Measurements from ENCODE around the gene SMIM8. TPM values are rescaled to one million over a fixed set of nuclear protein-coding genes. Genes with fewer than 3 reads are reported as not detected.

SMIM8 gene
- total and polyA plus RNA-seq, 2 experiments from 2014 or later, result 11.4 to 23.5 TPM

- TF ChIP-seq, protein P1, sequence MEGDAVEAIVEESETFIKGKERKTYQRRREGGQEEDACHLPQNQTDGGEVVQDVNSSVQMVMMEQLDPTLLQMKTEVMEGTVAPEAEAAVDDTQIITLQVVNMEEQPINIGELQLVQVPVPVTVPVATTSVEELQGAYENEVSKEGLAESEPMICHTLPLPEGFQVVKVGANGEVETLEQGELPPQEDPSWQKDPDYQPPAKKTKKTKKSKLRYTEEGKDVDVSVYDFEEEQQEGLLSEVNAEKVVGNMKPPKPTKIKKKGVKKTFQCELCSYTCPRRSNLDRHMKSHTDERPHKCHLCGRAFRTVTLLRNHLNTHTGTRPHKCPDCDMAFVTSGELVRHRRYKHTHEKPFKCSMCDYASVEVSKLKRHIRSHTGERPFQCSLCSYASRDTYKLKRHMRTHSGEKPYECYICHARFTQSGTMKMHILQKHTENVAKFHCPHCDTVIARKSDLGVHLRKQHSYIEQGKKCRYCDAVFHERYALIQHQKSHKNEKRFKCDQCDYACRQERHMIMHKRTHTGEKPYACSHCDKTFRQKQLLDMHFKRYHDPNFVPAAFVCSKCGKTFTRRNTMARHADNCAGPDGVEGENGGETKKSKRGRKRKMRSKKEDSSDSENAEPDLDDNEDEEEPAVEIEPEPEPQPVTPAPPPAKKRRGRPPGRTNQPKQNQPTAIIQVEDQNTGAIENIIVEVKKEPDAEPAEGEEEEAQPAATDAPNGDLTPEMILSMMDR (conservative IDR thresholded peaks at IDR 0.05; ENCODE audit: low read depth in 2 of 2), result no peak
- TF ChIP-seq EZH2 (IDR thresholded peaks at IDR 0.05; ENCODE audit: low read depth, unreplicated experiment), result no peak
- TF ChIP-seq NANOG (IDR thresholded peaks at IDR 0.05; ENCODE audit: borderline replicate concordance), result no peak
These were observed 28.9 kb upstream of the SMIM8 start (continued) for GRCh38 chr6:87293526-87293925.

DNA sequence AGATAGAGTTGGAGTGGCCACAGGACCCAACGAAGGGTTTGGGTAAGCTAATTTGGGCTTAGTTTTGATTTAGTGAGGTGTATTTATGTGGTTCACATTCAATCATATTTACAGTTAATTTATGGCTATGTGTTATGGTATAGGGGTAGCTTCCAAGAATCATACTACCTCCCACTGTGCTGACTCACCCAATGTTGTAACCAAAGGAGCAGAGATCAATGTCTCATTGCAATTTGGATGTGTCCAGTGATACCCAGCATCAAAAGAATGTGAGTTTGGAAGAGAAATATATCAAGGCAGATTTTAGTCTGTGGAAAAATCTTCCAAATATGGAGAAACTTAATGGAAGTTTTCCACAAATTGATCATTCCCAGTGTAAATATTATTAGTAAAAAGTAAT is 25.3 kb upstream of the SMIM8 start:
- no peak overlapping the region for H3K4me2 ChIP-seq
- 0 out of 2 replicates have a peak, but pooled peaks cover 2% of the 10 kb centered on the region for H3K9me2 ChIP-seq (ENCODE audit: insufficient read depth)
- H3K27me3 ChIP-seq (ENCODE audit: insufficient read depth), result no peaks in the 10 kb centered on the region
- H3K4me3 ChIP-seq, result no peak overlapping the region
- H4K20me1 ChIP-seq (replicated peaks; ENCODE audit: insufficient read depth), result no peaks in the 10 kb centered on the region
- no peak overlapping the region for H3K27ac Mint-ChIP-seq
- no peaks in the 10 kb centered on the region for H3K79me2 ChIP-seq (replicated peaks; ENCODE audit: insufficient read depth)
- ATAC-seq (no peak), DNase-seq (ENCODE audit: low spot score) (no peak)
- no peaks in the 10 kb centered on the region for H3F3A ChIP-seq (replicated peaks; ENCODE audit: low read depth)
- H3K27ac ChIP-seq (ENCODE audit: low read depth), result no peak overlapping the region
- no peak for TF ChIP-seq ZNF114 (CRISPR knock-in tag; IDR thresholded peaks at IDR 0.05)
- TF ChIP-seq, protein P1 (conservative IDR thresholded peaks at IDR 0.05; ENCODE audit: low read depth in 2 of 2), result no peak
- no peak for TF ChIP-seq EZH2phosphoT487 (IDR thresholded peaks at IDR 0.05; ENCODE audit: unreplicated experiment)
- no peak for TF ChIP-seq JUNB (IDR thresholded peaks at IDR 0.05; ENCODE audit: unreplicated experiment)
- TF ChIP-seq, protein P2, sequence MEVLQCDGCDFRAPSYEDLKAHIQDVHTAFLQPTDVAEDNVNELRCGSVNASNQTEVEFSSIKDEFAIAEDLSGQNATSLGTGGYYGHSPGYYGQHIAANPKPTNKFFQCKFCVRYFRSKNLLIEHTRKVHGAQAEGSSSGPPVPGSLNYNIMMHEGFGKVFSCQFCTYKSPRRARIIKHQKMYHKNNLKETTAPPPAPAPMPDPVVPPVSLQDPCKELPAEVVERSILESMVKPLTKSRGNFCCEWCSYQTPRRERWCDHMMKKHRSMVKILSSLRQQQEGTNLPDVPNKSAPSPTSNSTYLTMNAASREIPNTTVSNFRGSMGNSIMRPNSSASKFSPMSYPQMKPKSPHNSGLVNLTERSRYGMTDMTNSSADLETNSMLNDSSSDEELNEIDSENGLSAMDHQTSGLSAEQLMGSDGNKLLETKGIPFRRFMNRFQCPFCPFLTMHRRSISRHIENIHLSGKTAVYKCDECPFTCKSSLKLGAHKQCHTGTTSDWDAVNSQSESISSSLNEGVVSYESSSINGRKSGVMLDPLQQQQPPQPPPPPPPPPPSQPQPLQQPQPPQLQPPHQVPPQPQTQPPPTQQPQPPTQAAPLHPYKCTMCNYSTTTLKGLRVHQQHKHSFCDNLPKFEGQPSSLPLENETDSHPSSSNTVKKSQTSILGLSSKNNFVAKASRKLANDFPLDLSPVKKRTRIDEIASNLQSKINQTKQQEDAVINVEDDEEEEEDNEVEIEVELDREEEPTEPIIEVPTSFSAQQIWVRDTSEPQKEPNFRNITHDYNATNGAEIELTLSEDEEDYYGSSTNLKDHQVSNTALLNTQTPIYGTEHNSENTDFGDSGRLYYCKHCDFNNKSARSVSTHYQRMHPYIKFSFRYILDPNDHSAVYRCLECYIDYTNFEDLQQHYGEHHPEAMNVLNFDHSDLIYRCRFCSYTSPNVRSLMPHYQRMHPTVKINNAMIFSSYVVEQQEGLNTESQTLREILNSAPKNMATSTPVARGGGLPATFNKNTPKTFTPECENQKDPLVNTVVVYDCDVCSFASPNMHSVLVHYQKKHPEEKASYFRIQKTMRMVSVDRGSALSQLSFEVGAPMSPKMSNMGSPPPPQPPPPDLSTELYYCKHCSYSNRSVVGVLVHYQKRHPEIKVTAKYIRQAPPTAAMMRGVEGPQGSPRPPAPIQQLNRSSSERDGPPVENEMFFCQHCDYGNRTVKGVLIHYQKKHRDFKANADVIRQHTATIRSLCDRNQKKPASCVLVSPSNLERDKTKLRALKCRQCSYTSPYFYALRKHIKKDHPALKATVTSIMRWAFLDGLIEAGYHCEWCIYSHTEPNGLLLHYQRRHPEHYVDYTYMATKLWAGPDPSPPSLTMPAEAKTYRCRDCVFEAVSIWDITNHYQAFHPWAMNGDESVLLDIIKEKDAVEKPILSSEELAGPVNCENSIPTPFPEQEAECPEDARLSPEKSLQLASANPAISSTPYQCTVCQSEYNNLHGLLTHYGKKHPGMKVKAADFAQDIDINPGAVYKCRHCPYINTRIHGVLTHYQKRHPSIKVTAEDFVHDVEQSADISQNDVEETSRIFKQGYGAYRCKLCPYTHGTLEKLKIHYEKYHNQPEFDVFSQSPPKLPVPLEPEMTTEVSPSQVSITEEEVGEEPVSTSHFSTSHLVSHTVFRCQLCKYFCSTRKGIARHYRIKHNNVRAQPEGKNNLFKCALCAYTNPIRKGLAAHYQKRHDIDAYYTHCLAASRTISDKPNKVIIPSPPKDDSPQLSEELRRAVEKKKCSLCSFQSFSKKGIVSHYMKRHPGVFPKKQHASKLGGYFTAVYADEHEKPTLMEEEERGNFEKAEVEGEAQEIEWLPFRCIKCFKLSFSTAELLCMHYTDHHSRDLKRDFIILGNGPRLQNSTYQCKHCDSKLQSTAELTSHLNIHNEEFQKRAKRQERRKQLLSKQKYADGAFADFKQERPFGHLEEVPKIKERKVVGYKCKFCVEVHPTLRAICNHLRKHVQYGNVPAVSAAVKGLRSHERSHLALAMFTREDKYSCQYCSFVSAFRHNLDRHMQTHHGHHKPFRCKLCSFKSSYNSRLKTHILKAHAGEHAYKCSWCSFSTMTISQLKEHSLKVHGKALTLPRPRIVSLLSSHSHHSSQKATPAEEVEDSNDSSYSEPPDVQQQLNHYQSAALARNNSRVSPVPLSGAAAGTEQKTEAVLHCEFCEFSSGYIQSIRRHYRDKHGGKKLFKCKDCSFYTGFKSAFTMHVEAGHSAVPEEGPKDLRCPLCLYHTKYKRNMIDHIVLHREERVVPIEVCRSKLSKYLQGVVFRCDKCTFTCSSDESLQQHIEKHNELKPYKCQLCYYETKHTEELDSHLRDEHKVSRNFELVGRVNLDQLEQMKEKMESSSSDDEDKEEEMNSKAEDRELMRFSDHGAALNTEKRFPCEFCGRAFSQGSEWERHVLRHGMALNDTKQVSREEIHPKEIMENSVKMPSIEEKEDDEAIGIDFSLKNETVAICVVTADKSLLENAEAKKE (CRISPR knock-in tag; IDR thresholded peaks at IDR 0.05), result no peak
- no peak for TF ChIP-seq NANOG (IDR thresholded peaks at IDR 0.05; ENCODE audit: borderline replicate concordance)
- TF ChIP-seq EZH2 (IDR thresholded peaks at IDR 0.05; ENCODE audit: low read depth, unreplicated experiment), result no peak
- TF ChIP-seq POLR2AphosphoS5 (IDR thresholded peaks at IDR 0.05; ENCODE audit: low read depth), result no peak
- TF ChIP-seq, protein P3, sequence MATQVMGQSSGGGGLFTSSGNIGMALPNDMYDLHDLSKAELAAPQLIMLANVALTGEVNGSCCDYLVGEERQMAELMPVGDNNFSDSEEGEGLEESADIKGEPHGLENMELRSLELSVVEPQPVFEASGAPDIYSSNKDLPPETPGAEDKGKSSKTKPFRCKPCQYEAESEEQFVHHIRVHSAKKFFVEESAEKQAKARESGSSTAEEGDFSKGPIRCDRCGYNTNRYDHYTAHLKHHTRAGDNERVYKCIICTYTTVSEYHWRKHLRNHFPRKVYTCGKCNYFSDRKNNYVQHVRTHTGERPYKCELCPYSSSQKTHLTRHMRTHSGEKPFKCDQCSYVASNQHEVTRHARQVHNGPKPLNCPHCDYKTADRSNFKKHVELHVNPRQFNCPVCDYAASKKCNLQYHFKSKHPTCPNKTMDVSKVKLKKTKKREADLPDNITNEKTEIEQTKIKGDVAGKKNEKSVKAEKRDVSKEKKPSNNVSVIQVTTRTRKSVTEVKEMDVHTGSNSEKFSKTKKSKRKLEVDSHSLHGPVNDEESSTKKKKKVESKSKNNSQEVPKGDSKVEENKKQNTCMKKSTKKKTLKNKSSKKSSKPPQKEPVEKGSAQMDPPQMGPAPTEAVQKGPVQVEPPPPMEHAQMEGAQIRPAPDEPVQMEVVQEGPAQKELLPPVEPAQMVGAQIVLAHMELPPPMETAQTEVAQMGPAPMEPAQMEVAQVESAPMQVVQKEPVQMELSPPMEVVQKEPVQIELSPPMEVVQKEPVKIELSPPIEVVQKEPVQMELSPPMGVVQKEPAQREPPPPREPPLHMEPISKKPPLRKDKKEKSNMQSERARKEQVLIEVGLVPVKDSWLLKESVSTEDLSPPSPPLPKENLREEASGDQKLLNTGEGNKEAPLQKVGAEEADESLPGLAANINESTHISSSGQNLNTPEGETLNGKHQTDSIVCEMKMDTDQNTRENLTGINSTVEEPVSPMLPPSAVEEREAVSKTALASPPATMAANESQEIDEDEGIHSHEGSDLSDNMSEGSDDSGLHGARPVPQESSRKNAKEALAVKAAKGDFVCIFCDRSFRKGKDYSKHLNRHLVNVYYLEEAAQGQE (IDR thresholded peaks at IDR 0.05; ENCODE audit: unreplicated experiment), result no peak
- H3K9me3 Mint-ChIP-seq, result peaks cover 24% of the 10 kb centered on the region
- H3K36me3 Mint-ChIP-seq (ENCODE audit: low read depth), result peaks cover 9% of the 10 kb centered on the region; the same call in 2 of the 3 replicates
- H3K4me1 Mint-ChIP-seq, result no peaks in the 10 kb centered on the region
- H3K27me3 Mint-ChIP-seq (ENCODE audit: insufficient read depth, low read depth, poor library complexity), result peaks cover 2% of the 10 kb centered on the region
- no peaks in the 10 kb centered on the region for H3K36me3 ChIP-seq (ENCODE audit: insufficient read depth)
- no peak overlapping the region for H3K4me3 Mint-ChIP-seq
- H2AFZ ChIP-seq, result no peak overlapping the region
- H3K4me1 ChIP-seq (ENCODE audit: insufficient read depth), result no peaks in the 10 kb centered on the region

Measured in GM23338 (cell line).